Prostate gland (tissue), 2 donors: ENCODE measurements around the gene TMEM154. TPM values are rescaled to one million over a fixed set of nuclear protein-coding genes. Genes with fewer than 3 reads are reported as not detected.
A peak's percentile ranks its signal among the peaks of the same experiment; 100 is the strongest.

Source experiments
- DNase-seq: peaks from one replicate; pipeline ENCODE4 v3.0.0-alpha.2; 2019; ENCODE audit warnings: low spot score
- H3K27ac ChIP-seq, 2 donors: fragments of 200-600 bp; sonication (generic); 2 replicates each; pipeline ENCODE4 v1.5.1; 2017 to 2019
- H3K27me3 ChIP-seq: fragments of 200-600 bp; sonication (generic); replicated peaks from 2 replicates; pipeline ENCODE4 v1.5.1; 2019; ENCODE audit not compliant: insufficient read depth
- H3K36me3 ChIP-seq, 2 donors: fragments of 200-600 bp; sonication (generic); 1 replicate in 1 of 2; 2 replicates in 1 of 2; pipeline versions ENCODE4 v1.5.1 to v1.8.1; 2017 to 2019
- H3K4me1 ChIP-seq: fragments of 200-600 bp; sonication (generic); replicated peaks from 2 replicates; pipeline ENCODE4 v1.5.1; 2019
- H3K4me3 ChIP-seq, 2 donors: fragments of 200-600 bp; sonication (generic); 2 replicates each; pipeline ENCODE4 v1.5.1; 2017 to 2019
- H3K9me3 ChIP-seq: fragments of 200-600 bp; sonication (generic); 2 replicates; pipeline ENCODE4 v1.5.1; 2017
- POLR2A ChIP-seq: fragments of 450-650 bp; IDR thresholded peaks from one replicate; pipeline ENCODE4 v1.6.1; 2016; ENCODE audit warnings: antibody characterized with exemption, mild to moderate bottlenecking
- POLR2AphosphoS5 ChIP-seq: sonication (generic); formaldehyde crosslinking; IDR thresholded peaks from one replicate; pipeline ENCODE4 v1.6.1; 2017; ENCODE audit warnings: antibody characterized with exemption
- WGBS: methylation state at CpG from one replicate; pipeline ENCODE4 v1.1.5; 2018; 5-methylcytosine and 5-hydroxymethylcytosine counted together
- intact Hi-C: fragments of 100-400 bp; cut with DNase I; formaldehyde crosslinking; loops from one replicate; pipeline ENCODE4 v1.14.2; 2022
- total RNA-seq, 2 donors: library from RNA; depleted of rRNA; stranded (reverse); fragments of >200 nt; gene quantifications; one replicate each; pipeline ENCODE4 v1.1.0, GENCODE V29; 2016
- TF ChIP-seq, protein P1 (sequence below), 4 experiments: fragments of 200-600 bp in 2 of 4; fragments of 450-650 bp in 2 of 4; sonication (generic) in 2 of 4; IDR thresholded peaks; 1 replicate in 3 of 4; 2 replicates in 1 of 4; pipeline ENCODE4 v1.5.1; 2016 to 2019; ENCODE audit warnings: antibody characterized with exemption in 4 of 4, mild to moderate bottlenecking in 2 of 4, moderate library complexity in 2 of 4

TMEM154 gene
- total RNA-seq, 2 donors from 2014 or later = 2.6 to 2.7 TPM

DNA sequence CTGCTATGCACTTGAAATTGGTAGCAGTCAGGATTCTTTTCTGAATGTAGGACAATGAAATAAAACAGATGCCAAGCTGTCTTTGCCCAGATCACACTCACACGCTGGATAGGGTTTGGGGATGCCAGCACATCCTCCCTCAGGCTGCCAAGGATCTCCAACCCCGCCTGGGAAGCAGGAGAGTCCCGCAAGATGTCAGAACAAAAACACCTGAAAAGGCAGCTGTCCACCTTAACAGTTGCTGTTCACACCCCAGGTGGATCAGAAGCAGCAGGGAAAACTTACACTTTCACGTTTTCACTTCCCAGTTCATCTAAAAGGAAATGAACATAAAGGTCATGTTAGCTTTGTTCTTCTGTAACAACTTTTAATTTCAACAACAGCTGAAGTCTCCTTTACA, 35.7 kb downstream of the TMEM154 start:
- Histone ChIP-seq H3K27ac (no peak overlapping the region), H3K9me3 (no peaks in the 10 kb centered on the region), H3K4me3 (no peak overlapping the region), H3K27me3 (no peaks in the 10 kb centered on the region), H3K36me3 (no peaks in the 10 kb centered on the region), H3K4me1 (no peaks in the 10 kb centered on the region)
- intact Hi-C loops = no loop called here
- TF ChIP-seq POLR2A = no peak
- TF ChIP-seq, protein P1, sequence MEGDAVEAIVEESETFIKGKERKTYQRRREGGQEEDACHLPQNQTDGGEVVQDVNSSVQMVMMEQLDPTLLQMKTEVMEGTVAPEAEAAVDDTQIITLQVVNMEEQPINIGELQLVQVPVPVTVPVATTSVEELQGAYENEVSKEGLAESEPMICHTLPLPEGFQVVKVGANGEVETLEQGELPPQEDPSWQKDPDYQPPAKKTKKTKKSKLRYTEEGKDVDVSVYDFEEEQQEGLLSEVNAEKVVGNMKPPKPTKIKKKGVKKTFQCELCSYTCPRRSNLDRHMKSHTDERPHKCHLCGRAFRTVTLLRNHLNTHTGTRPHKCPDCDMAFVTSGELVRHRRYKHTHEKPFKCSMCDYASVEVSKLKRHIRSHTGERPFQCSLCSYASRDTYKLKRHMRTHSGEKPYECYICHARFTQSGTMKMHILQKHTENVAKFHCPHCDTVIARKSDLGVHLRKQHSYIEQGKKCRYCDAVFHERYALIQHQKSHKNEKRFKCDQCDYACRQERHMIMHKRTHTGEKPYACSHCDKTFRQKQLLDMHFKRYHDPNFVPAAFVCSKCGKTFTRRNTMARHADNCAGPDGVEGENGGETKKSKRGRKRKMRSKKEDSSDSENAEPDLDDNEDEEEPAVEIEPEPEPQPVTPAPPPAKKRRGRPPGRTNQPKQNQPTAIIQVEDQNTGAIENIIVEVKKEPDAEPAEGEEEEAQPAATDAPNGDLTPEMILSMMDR (IDR thresholded peaks at IDR 0.05) = no peak
- no peak for TF ChIP-seq POLR2AphosphoS5
- no peak for DNase-seq
- 39% methylated on average over 4 of the region's 4 CpGs for WGBS

DNA sequence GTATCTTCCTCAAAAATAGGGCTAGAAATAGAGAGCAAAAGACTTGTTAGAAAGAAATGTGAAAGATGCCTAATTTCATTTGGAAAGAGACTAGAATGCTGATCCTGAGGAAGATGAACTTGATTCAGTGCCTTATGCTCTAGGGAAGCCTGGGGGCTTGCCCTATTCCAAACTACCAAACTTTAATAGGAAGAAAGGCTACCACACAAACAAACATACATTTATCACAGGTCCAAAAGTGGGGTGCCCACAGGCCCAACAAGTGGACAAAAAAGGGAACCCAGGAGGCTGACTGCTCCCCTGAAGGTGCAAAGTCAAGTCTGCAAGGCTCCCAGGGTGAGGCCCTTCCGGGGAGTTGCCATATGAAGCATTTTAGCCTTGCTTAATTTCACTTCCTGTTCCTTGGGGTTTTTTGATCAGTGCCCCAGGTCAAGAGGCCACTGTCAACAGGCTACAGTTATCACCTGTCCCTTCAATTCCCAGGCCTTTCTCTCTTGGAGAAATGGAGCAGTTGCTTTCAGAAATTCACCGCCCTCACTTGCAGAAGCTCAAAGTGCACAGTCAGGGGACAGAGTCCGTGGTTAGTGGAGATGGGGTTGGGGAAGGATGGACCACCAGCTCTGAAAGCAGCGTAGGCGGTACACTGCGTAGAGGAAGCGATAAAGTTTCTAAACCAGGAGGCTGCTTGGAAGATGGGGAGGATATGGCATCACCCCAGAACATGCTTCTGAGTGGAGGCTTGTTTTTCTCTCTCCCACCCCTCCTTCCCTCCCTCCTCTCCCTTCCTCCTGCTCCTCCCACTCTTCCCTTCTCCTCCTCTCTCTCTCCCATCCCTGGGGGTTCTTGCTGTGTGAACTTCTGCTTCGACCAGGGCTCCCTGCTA, 36.4 kb downstream of the TMEM154 start:
- Histone ChIP-seq H3K36me3 (no peaks in the 10 kb centered on the region), H3K27ac (no peak overlapping the region), H3K9me3 (no peaks in the 10 kb centered on the region), H3K4me3 (no peak overlapping the region), H3K4me1 (no peaks in the 10 kb centered on the region), H3K27me3 (no peaks in the 10 kb centered on the region)
- TF ChIP-seq POLR2AphosphoS5 (no peak), POLR2A (no peak)
- TF ChIP-seq, protein P1 (IDR thresholded peaks at IDR 0.05) = no peak
- DNase-seq = no peak
- WGBS = 83% methylated on average over 8 of the region's 8 CpGs
- intact Hi-C loops = no loop called here

DNA sequence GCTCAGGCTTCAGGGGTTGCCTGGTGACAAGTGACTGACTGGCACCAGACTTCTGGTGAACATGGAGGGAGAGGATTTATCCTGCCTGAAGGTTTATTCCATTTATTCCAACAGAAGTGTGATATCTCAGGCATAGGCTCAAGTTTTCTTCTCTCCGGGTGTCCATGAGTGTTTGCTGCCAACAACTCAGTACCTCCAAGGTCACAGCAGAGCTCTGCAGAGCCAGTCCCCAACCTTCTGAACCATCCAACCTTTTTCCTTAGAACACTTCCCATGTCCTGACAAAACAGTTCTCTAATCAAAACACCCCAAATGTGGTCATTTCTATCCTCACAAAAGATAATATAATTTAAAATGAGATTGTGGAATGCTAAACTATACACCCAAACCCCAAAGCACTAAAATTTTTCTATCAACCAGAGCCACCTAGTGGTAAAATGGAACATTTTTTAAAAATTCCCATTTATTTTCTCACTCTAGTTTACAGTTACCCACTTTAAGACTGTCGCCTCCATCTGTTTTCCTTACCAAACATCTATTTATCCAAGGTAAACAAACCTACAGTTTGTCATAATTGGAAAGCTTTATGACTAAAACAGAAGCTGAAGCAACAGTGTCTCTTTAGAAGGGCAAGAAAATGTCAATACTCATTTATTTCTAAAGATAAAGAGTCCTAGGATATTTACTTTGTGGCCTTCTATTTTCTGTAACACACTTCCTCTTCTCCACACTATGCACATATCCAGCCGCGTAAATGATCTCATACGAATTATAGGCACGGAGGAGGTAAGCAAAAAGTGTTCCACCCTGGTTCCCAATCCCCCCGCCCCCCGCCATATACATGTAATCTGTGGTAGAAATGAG, 39.5 kb downstream of the TMEM154 start:
- intact Hi-C loops = loop anchor here (2.0 kb wide), 1 partner anchor 139 kb away; no protein-coding TSS in a partner anchor
- Histone ChIP-seq H3K36me3 (no peaks in the 10 kb centered on the region), H3K9me3 (no peaks in the 10 kb centered on the region), H3K4me3 (no peak overlapping the region), H3K27me3 (no peaks in the 10 kb centered on the region), H3K4me1 (no peaks in the 10 kb centered on the region), H3K27ac (no peak overlapping the region)
- no peak for DNase-seq
- TF ChIP-seq POLR2A (no peak), POLR2AphosphoS5 (peak; percentile 29)
- TF ChIP-seq, protein P1 (IDR thresholded peaks at IDR 0.05) = peak; percentile 29 to 76 (median 66)
- 43% methylated on average over 8 of the region's 8 CpGs for WGBS

DNA sequence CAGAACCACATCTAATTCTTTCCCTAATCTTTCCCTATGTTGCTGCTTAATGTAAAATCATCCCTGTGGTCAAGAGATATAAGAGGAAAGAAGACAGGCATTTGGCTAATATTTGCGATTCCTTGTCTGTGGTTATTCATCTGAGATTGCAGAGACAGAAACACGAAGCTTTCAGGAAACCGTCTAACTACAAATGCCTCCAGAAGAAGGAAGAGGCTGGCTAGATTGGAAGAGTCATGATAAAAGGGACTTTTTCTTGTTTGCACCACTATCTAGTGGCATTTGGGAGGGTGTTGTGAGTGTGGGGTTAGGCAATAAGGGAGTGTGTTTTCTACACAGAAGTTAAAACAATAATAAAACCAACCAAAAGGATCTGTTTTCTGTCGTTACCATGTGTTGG, 43.9 kb downstream of the TMEM154 start:
- no peaks in the 10 kb centered on the region for H3K36me3 ChIP-seq
- TF ChIP-seq POLR2AphosphoS5 (no peak), POLR2A (no peak)
- TF ChIP-seq, protein P1 (IDR thresholded peaks at IDR 0.05) = no peak
- no peak overlapping the region for H3K27ac ChIP-seq
- DNase-seq = no peak
- no peaks in the 10 kb centered on the region for H3K4me1 ChIP-seq
- intact Hi-C loops = no loop called here
- 83% methylated on average over 4 of the region's 4 CpGs for WGBS
- H3K27me3 ChIP-seq = no peaks in the 10 kb centered on the region
- H3K9me3 ChIP-seq = no peaks in the 10 kb centered on the region
- no peak overlapping the region for H3K4me3 ChIP-seq
